OCI-LY1 (cell line): Measurements from ENCODE around the gene VARS1.

Experiments used
- H2AFZ ChIP-seq: fragments of 200-600 bp; sonication (generic), shearing (Covaris generic); 2 replicates; pipeline ENCODE4 v1.6.0; 2014; ENCODE audit warnings: antibody characterized with exemption, mild to moderate bottlenecking, low read length
- H3F3A ChIP-seq: fragments of 200-600 bp; sonication (generic), shearing (Covaris generic); 2 replicates; pipeline ENCODE4 v1.6.0; 2014; ENCODE audit warnings: mild to moderate bottlenecking, antibody characterized with exemption, low read length, moderate library complexity; ENCODE audit not compliant: insufficient read depth
- H3K27ac ChIP-seq: fragments of 200-600 bp; sonication (generic); 2 replicates; pipeline ENCODE4 v1.5.1; 2014; ENCODE audit warnings: low read length, mixed run types, mild to moderate bottlenecking, low read depth; ENCODE audit not compliant: poor library complexity, severe bottlenecking
- H3K27me3 ChIP-seq: fragments of 200-600 bp; sonication (generic); 2 replicates; pipeline ENCODE4 v1.6.0; 2014; ENCODE audit warnings: antibody characterized with exemption, mild to moderate bottlenecking, low read length, moderate library complexity; ENCODE audit not compliant: insufficient read depth
- H3K36me3 ChIP-seq: fragments of 200-600 bp; sonication (generic); 2 replicates; pipeline ENCODE4 v1.6.1; 2014; ENCODE audit warnings: mild to moderate bottlenecking, antibody characterized with exemption, low read length, moderate library complexity, mixed read lengths; ENCODE audit not compliant: insufficient read depth
- H3K4me1 ChIP-seq: fragments of 200-600 bp; sonication (generic); 2 replicates; pipeline ENCODE4 v1.5.1; 2014; ENCODE audit warnings: mild to moderate bottlenecking, low read length, moderate library complexity; ENCODE audit not compliant: insufficient read depth, severe bottlenecking
- H3K4me2 ChIP-seq: fragments of 200-600 bp; sonication (generic), shearing (Covaris generic); 2 replicates; pipeline ENCODE4 v1.6.1; 2014; ENCODE audit warnings: low read length
- H3K4me3 ChIP-seq: fragments of 200-600 bp; sonication (generic); 2 replicates; pipeline ENCODE4 v1.5.1; 2014; ENCODE audit warnings: low read length, low read depth, mild to moderate bottlenecking, mixed read lengths; ENCODE audit not compliant: poor library complexity, severe bottlenecking
- H3K79me2 ChIP-seq: fragments of 200-600 bp; shearing (Covaris generic); 2 replicates; pipeline ENCODE4 v1.6.1; 2016; ENCODE audit warnings: mixed run types, low read length, mixed read lengths; ENCODE audit not compliant: insufficient read depth
- H3K9ac ChIP-seq: fragments of 200-600 bp; sonication (generic), shearing (Covaris generic); 2 replicates; pipeline ENCODE4 v1.6.1; 2014; ENCODE audit warnings: mild to moderate bottlenecking, low read length, mixed read lengths
- H3K9me2 ChIP-seq: fragments of 200-600 bp; sonication (generic), shearing (Covaris generic); 2 replicates; pipeline ENCODE4 v1.6.1; 2014; ENCODE audit warnings: low read depth, mild to moderate bottlenecking, low read length, mixed read lengths
- H3K9me3 ChIP-seq: fragments of 200-600 bp; shearing (Covaris generic); 2 replicates; pipeline ENCODE4 v1.6.1; 2014; ENCODE audit warnings: low read length, mixed read lengths
- H4K20me1 ChIP-seq: fragments of 200-600 bp; sonication (generic), shearing (Covaris generic); 2 replicates; pipeline ENCODE4 v1.6.0; 2016; ENCODE audit warnings: mild to moderate bottlenecking, low read length; ENCODE audit not compliant: insufficient read depth
- EZH2 ChIP-seq: fragments of 200-600 bp; sonication (generic), shearing (Covaris generic); IDR thresholded peaks from 2 replicates; pipeline ENCODE4 v1.8.0; 2017; ENCODE audit warnings: borderline replicate concordance, mixed run types, mild to moderate bottlenecking, antibody characterized with exemption, low read length, moderate library complexity, mixed read lengths
- TF ChIP-seq, protein P1 (sequence below): fragments of 200-600 bp; sonication (generic), shearing (Covaris generic); IDR thresholded peaks from 2 replicates; pipeline ENCODE4 v1.5.1; 2017; ENCODE audit warnings: mild to moderate bottlenecking, antibody characterized with exemption, low read length, moderate library complexity, mixed read lengths

Gene VARS1

DNA sequence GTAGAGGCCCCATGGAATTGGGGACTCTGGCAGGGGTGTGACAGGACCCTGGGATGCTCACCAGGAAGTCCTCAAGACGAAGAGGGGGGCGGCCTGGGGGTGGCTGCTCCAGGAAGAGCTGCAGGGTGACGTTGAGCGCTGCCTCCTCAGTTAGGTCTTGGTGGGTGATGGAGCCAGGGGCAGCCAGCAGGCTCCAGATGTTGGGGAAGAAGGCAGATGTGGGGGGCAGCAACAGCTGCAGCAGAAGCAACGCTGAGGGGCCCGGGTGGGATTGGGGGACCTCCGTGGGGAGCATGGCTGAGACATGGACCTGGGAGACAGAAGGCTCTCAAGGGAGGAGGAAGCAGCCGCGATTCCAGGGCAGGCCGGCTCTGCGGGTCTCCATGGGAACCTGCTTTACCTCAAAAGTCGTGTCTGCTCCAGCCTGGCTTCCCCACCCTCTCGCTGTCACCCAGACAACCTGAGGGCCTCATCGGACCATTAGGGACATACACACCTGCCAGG is 19.0 kb downstream of the VARS1 start:
- Histone ChIP-seq H3K79me2 (no peaks in the 10 kb centered on the region), H3K27me3 (no peaks in the 10 kb centered on the region), H3K4me2 (peak overlapping the region; percentile 1; the same call in 1 of the 2 replicates), H3F3A (no peaks in the 10 kb centered on the region), H4K20me1 (no peaks in the 10 kb centered on the region), H3K36me3 (peaks cover 40% of the 10 kb centered on the region), H3K4me1 (peaks cover 9% of the 10 kb centered on the region), H3K4me3 (no peak overlapping the region), H3K27ac (no peak overlapping the region), H3K9me3 (no peaks in the 10 kb centered on the region), H3K9me2 (no peaks in the 10 kb centered on the region), H2AFZ (no peak overlapping the region), H3K9ac (no peak overlapping the region)
- TF ChIP-seq, protein P1, sequence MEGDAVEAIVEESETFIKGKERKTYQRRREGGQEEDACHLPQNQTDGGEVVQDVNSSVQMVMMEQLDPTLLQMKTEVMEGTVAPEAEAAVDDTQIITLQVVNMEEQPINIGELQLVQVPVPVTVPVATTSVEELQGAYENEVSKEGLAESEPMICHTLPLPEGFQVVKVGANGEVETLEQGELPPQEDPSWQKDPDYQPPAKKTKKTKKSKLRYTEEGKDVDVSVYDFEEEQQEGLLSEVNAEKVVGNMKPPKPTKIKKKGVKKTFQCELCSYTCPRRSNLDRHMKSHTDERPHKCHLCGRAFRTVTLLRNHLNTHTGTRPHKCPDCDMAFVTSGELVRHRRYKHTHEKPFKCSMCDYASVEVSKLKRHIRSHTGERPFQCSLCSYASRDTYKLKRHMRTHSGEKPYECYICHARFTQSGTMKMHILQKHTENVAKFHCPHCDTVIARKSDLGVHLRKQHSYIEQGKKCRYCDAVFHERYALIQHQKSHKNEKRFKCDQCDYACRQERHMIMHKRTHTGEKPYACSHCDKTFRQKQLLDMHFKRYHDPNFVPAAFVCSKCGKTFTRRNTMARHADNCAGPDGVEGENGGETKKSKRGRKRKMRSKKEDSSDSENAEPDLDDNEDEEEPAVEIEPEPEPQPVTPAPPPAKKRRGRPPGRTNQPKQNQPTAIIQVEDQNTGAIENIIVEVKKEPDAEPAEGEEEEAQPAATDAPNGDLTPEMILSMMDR, result no peak
- TF ChIP-seq EZH2, result no peak

- Histone ChIP-seq H2AFZ (no peak overlapping the region), H3K9ac (no peak overlapping the region), H3K27me3 (no peaks in the 10 kb centered on the region), H3K4me1 (peaks cover 9% of the 10 kb centered on the region), H4K20me1 (no peaks in the 10 kb centered on the region), H3K9me2 (no peaks in the 10 kb centered on the region), H3K4me3 (no peak overlapping the region), H3K4me2 (no peak overlapping the region), H3K79me2 (no peaks in the 10 kb centered on the region), H3K36me3 (peaks cover 34% of the 10 kb centered on the region), H3K9me3 (no peaks in the 10 kb centered on the region), H3F3A (no peaks in the 10 kb centered on the region), H3K27ac (no peak overlapping the region)
- no peak for TF ChIP-seq EZH2
- TF ChIP-seq, protein P1, result no peak
Measured at GRCh38 chr6:31775633-31776484, 19.7 kb downstream of the VARS1 start.

- Histone ChIP-seq H4K20me1 (no peaks in the 10 kb centered on the region), H3K27ac (no peak overlapping the region), H3K9me3 (no peaks in the 10 kb centered on the region), H3K9ac (no peak overlapping the region), H2AFZ (no peak overlapping the region), H3K36me3 (peaks cover 27% of the 10 kb centered on the region), H3K4me3 (no peak overlapping the region), H3K4me1 (peaks cover 9% of the 10 kb centered on the region), H3K27me3 (no peaks in the 10 kb centered on the region), H3F3A (no peaks in the 10 kb centered on the region), H3K79me2 (no peaks in the 10 kb centered on the region), H3K9me2 (no peaks in the 10 kb centered on the region), H3K4me2 (no peak overlapping the region)
- TF ChIP-seq, protein P1, result no peak
- no peak for TF ChIP-seq EZH2
Measured at GRCh38 chr6:31775184-31775583, 20.4 kb downstream of the VARS1 start.
